ENCODE measurements around the gene NOTCH3. TPM values are rescaled to one million over a fixed set of nuclear protein-coding genes. Genes with fewer than 3 reads are reported as not detected.

The NOTCH3 gene
- total RNA-seq, 1 donor from 2014 or later: 162 TPM

DNA sequence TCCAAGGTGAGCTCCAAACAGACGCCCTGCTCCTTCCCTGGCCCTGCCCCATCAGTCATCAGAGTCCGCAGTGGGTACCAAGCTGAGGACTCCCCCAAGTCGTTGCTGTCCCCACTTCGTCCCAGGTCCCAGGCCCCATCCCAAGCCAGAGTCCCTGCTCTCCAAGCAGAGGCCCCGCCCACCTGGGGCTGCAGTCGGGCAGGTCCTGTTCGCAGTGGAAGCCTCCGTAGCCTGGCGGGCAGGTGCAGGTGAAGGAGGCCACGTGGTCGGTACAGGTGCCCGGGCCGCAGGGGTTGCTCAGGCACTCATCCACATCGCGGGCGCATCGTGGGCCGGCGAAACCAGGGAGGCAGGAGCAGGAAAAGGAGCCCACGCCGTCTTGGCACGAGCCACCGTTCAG is 19.4 kb downstream of the NOTCH3 start:
- H3K36me3 Mint-ChIP-seq (ENCODE audit: low read depth, unreplicated experiment): peaks cover 25% of the 10 kb centered on the region
- H3K27ac ChIP-seq (ENCODE audit: low read depth, low read length): no peak overlapping the region
- H3K27me3 ChIP-seq (ENCODE audit: insufficient read depth, low read length): no peaks in the 10 kb centered on the region
- DNase-seq (ENCODE audit: low read depth) (no peak), FAIRE-seq (no peak)
- H3K9me3 Mint-ChIP-seq (ENCODE audit: unreplicated experiment): no peaks in the 10 kb centered on the region
- H2AFZ ChIP-seq (ENCODE audit: low read depth, low read length): no peak overlapping the region
- H3K9me3 ChIP-seq (ENCODE audit: insufficient read depth, low read depth, low read length): no peaks in the 10 kb centered on the region
- no peak overlapping the region for H3K4me3 Mint-ChIP-seq (ENCODE audit: unreplicated experiment)
- TF ChIP-seq EZH2 (IDR thresholded peaks at IDR 0.05; ENCODE audit: insufficient read depth, low read length): no peak
- TF ChIP-seq, protein P1, sequence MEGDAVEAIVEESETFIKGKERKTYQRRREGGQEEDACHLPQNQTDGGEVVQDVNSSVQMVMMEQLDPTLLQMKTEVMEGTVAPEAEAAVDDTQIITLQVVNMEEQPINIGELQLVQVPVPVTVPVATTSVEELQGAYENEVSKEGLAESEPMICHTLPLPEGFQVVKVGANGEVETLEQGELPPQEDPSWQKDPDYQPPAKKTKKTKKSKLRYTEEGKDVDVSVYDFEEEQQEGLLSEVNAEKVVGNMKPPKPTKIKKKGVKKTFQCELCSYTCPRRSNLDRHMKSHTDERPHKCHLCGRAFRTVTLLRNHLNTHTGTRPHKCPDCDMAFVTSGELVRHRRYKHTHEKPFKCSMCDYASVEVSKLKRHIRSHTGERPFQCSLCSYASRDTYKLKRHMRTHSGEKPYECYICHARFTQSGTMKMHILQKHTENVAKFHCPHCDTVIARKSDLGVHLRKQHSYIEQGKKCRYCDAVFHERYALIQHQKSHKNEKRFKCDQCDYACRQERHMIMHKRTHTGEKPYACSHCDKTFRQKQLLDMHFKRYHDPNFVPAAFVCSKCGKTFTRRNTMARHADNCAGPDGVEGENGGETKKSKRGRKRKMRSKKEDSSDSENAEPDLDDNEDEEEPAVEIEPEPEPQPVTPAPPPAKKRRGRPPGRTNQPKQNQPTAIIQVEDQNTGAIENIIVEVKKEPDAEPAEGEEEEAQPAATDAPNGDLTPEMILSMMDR (IDR thresholded peaks at IDR 0.05; ENCODE audit: insufficient read depth, low read depth, low read length): no peak
- no peak overlapping the region for H3K9ac ChIP-seq (ENCODE audit: low read length)
- no peak overlapping the region for H3K27ac Mint-ChIP-seq (ENCODE audit: unreplicated experiment)
- H4K20me1 ChIP-seq (ENCODE audit: insufficient read depth, low read length): peaks cover 34% of the 10 kb centered on the region
- H3K27me3 Mint-ChIP-seq (ENCODE audit: low read depth, unreplicated experiment): no peaks in the 10 kb centered on the region
- peaks cover 4% of the 10 kb centered on the region for H3K36me3 ChIP-seq (ENCODE audit: insufficient read depth, low read length)
- no peak overlapping the region for H3K4me3 ChIP-seq (ENCODE audit: insufficient read depth, low read depth, low read length)
- peaks cover 3% of the 10 kb centered on the region for H3K4me1 ChIP-seq (ENCODE audit: insufficient read depth, low read length)
- H3K4me1 Mint-ChIP-seq (ENCODE audit: low read depth, unreplicated experiment): no peaks in the 10 kb centered on the region
- no peaks in the 10 kb centered on the region for H3K79me2 ChIP-seq (ENCODE audit: insufficient read depth, low read length)
- H3K4me2 ChIP-seq (ENCODE audit: low read length): no peak overlapping the region

DNA sequence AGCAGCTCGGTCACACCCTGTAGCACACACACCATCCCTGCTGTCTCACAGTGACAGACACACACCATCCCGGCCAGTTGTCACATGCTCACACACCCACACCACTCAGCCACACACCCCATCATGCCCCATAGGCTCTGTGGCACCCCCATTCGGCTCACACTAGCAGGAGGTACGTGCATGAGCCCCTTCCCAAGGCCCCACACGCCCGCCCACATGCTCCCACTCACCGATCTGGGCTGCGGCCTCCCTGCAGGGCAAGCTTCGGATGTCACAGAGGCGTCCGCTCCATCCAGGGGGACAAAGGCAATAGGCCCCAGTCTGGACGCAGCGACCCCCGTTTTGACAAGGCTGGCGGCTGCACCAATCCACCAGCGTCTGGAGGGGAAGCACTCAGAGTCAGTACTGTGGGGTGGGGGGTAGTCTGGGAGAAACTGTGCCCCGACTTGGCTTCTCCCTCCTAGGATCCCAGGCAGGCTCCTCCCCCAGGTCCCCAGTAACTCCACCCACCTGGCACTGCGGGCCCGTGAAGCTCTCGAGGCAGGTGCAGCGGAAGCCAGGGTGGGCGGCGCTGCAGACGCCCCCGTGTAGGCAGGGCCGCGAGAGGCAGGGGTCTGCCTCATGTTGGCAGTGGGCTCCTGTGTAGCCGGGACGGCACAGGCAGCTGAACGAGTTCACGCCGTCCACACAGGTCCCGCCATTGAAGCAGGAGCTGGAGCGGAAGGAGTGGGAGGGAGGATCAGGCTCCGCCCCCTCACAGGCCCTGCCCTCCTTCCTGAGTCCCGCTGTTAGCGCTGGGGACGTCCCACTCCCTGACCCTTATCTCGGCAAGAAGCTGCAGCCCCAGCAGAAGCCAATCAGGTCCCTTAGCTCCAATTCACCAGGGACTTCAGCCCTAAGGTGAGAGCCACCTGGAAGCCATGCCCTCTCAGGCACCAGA is 20.1 kb downstream of the NOTCH3 start:
- Histone ChIP-seq H2AFZ (ENCODE audit: low read depth, low read length) (no peak overlapping the region), H3K4me1 (ENCODE audit: insufficient read depth, low read length) (peaks cover 3% of the 10 kb centered on the region), H3K36me3 (ENCODE audit: insufficient read depth, low read length) (peaks cover 5% of the 10 kb centered on the region), H4K20me1 (ENCODE audit: insufficient read depth, low read length) (peaks cover 36% of the 10 kb centered on the region), H3K4me3 (ENCODE audit: insufficient read depth, low read depth, low read length) (no peak overlapping the region), H3K4me2 (ENCODE audit: low read length) (no peak overlapping the region), H3K79me2 (ENCODE audit: insufficient read depth, low read length) (no peaks in the 10 kb centered on the region), H3K9me3 (ENCODE audit: insufficient read depth, low read depth, low read length) (no peaks in the 10 kb centered on the region), H3K9ac (ENCODE audit: low read length) (no peak overlapping the region), H3K27ac (ENCODE audit: low read depth, low read length) (no peak overlapping the region), H3K27me3 (ENCODE audit: insufficient read depth, low read length) (no peaks in the 10 kb centered on the region)
- FAIRE-seq (no peak), DNase-seq (ENCODE audit: low read depth) (no peak)
- peaks cover 21% of the 10 kb centered on the region for H3K36me3 Mint-ChIP-seq (ENCODE audit: low read depth, unreplicated experiment)
- H3K4me1 Mint-ChIP-seq (ENCODE audit: low read depth, unreplicated experiment): no peaks in the 10 kb centered on the region
- H3K27ac Mint-ChIP-seq (ENCODE audit: unreplicated experiment): no peak overlapping the region
- H3K9me3 Mint-ChIP-seq (ENCODE audit: unreplicated experiment): no peaks in the 10 kb centered on the region
- no peaks in the 10 kb centered on the region for H3K27me3 Mint-ChIP-seq (ENCODE audit: low read depth, unreplicated experiment)
- peak overlapping the region; percentile 17 for H3K4me3 Mint-ChIP-seq (ENCODE audit: unreplicated experiment)
- TF ChIP-seq, protein P1 (IDR thresholded peaks at IDR 0.05; ENCODE audit: insufficient read depth, low read depth, low read length): no peak
- no peak for TF ChIP-seq EZH2 (IDR thresholded peaks at IDR 0.05; ENCODE audit: insufficient read depth, low read length)

Measured in astrocyte (in vitro differentiated cells and primary cell).